Neural cell (in vitro differentiated cells): ENCODE data around the gene PAK4. TPM values are rescaled to one million over a fixed set of nuclear protein-coding genes. Genes with fewer than 3 reads are reported as not detected.

ENCODE experiments used
- H2AFZ ChIP-seq: fragments of 200-600, 300-800 bp; sonication (generic), shearing (Covaris generic); 2 replicates; pipeline ENCODE4 v1.6.0; 2014; ENCODE audit warnings: low read depth, mild to moderate bottlenecking, antibody characterized with exemption, low read length, moderate library complexity
- H3F3A ChIP-seq: fragments of 200-600 bp; shearing (Covaris generic); 2 replicates; pipeline ENCODE4 v1.6.1; 2016; ENCODE audit warnings: mild to moderate bottlenecking, moderate library complexity, mixed read lengths, antibody characterized with exemption, low read length; ENCODE audit not compliant: insufficient read depth, poor library complexity, severe bottlenecking
- H3K27ac ChIP-seq: fragments of 200-600, 300-800 bp; sonication (generic), shearing (Covaris generic); 2 replicates; pipeline ENCODE4 v1.5.1; 2014; ENCODE audit warnings: mild to moderate bottlenecking, low read length, moderate library complexity
- H3K27me3 ChIP-seq: fragments of 300-800, 200-600 bp; sonication (generic), shearing (Covaris generic); 2 replicates; pipeline ENCODE4 v1.6.0; 2014; ENCODE audit warnings: mild to moderate bottlenecking, low read depth, low read length, moderate library complexity; ENCODE audit not compliant: insufficient read depth
- H3K36me3 ChIP-seq: fragments of 300-800, 200-600 bp; sonication (generic), shearing (Covaris generic); 2 replicates; pipeline ENCODE4 v1.5.1; 2014; ENCODE audit warnings: mild to moderate bottlenecking, antibody characterized with exemption, low read length, moderate library complexity; ENCODE audit not compliant: insufficient read depth
- H3K4me2 ChIP-seq: fragments of 300-800, 200-600 bp; sonication (generic), shearing (Covaris generic); 2 replicates; pipeline ENCODE4 v1.6.0; 2014; ENCODE audit warnings: mild to moderate bottlenecking, low read length
- H3K4me3 ChIP-seq: fragments of 300-800, 200-600 bp; sonication (generic), shearing (Covaris generic); 2 replicates; pipeline ENCODE4 v1.5.1; 2014; ENCODE audit warnings: mild to moderate bottlenecking, low read length, moderate library complexity
- H3K79me2 ChIP-seq: fragments of 200-600 bp; shearing (Covaris generic); replicated peaks from 2 replicates; pipeline ENCODE4 v1.6.0; 2014; ENCODE audit warnings: mild to moderate bottlenecking, low read length, moderate library complexity; ENCODE audit not compliant: insufficient read depth
- H3K9ac ChIP-seq: fragments of 300-800, 200-600 bp; sonication (generic), shearing (Covaris generic); 2 replicates; pipeline ENCODE4 v1.6.1; 2016; ENCODE audit warnings: mild to moderate bottlenecking, low read length, mixed read lengths
- H3K9me2 ChIP-seq: fragments of 200-600 bp; shearing (Covaris generic); 2 replicates; pipeline ENCODE4 v1.6.1; 2016; ENCODE audit warnings: mild to moderate bottlenecking, low read length, mixed read lengths; ENCODE audit not compliant: insufficient read depth
- H3K9me3 ChIP-seq: fragments of 200-600, 300-800 bp; sonication (generic), shearing (Covaris generic); 2 replicates; pipeline ENCODE4 v1.6.1; 2016; ENCODE audit warnings: mild to moderate bottlenecking, mixed run types, low read length, moderate library complexity, mixed read lengths
- H4K20me1 ChIP-seq: fragments of 200-600 bp; shearing (Covaris generic); 2 replicates; pipeline ENCODE4 v1.6.1; 2016; ENCODE audit warnings: mild to moderate bottlenecking, mixed run types; ENCODE audit not compliant: insufficient read depth
- EP300 ChIP-seq: fragments of 450-650 bp; conservative IDR thresholded peaks from 2 replicates; pipeline ENCODE4 v1.6.1; 2014; ENCODE audit warnings: antibody characterized with exemption, mild to moderate bottlenecking, moderate library complexity; ENCODE audit not compliant: poor library complexity, severe bottlenecking
- EZH2 ChIP-seq: fragments of 200-600, 300-800 bp; shearing (Covaris generic), sonication (generic); IDR thresholded peaks from 2 replicates; pipeline ENCODE4 v1.6.1; 2014; ENCODE audit warnings: antibody characterized with exemption, low read length, borderline replicate concordance, mild to moderate bottlenecking; ENCODE audit not compliant: insufficient read depth, poor library complexity, severe bottlenecking
- MXI1 ChIP-seq: fragments of 450-650 bp; conservative IDR thresholded peaks from 2 replicates; pipeline ENCODE4 v1.6.1; 2014; ENCODE audit warnings: antibody characterized with exemption, mild to moderate bottlenecking; ENCODE audit not compliant: poor library complexity, severe bottlenecking
- POLR2AphosphoS5 ChIP-seq: IDR thresholded peaks from 2 replicates; pipeline ENCODE4 v1.6.1; 2012
- RAD21 ChIP-seq: fragments of 450-650 bp; conservative IDR thresholded peaks from 2 replicates; pipeline ENCODE4 v1.6.1; 2014; ENCODE audit warnings: antibody characterized with exemption, mild to moderate bottlenecking, moderate library complexity
- SMC3 ChIP-seq: fragments of 450-650 bp; conservative IDR thresholded peaks from 2 replicates; pipeline ENCODE4 v1.6.1; 2014; ENCODE audit warnings: antibody characterized with exemption, mild to moderate bottlenecking, moderate library complexity; ENCODE audit not compliant: poor library complexity
- TAF1 ChIP-seq: IDR thresholded peaks from 2 replicates; pipeline ENCODE4 v1.6.1; 2012; ENCODE audit warnings: low read depth
- polyA plus RNA-seq: library from polyadenylated mRNA; depleted of rRNA; stranded (reverse); fragments of >200 nt; gene quantifications from 2 replicates; pipeline ENCODE4 v1.2.3, GENCODE V29; 2014
- TF ChIP-seq, protein P1 (sequence below): fragments of 450-650 bp; IDR thresholded peaks from 2 replicates; pipeline ENCODE4 v1.5.1; 2014; ENCODE audit warnings: antibody characterized with exemption, mild to moderate bottlenecking, moderate library complexity; ENCODE audit not compliant: poor library complexity, severe bottlenecking
- TF ChIP-seq, protein P2 (sequence below): IDR thresholded peaks from 2 replicates; pipeline ENCODE4 v1.6.1; 2012; ENCODE audit warnings: borderline replicate concordance

The PAK4 gene
- polyA plus RNA-seq, 1 donor from 2014 or later, result 5.4 TPM

- H3K9me2 ChIP-seq, result no peaks in the 10 kb centered on the region
These were observed 10.8 kb downstream of the PAK4 start for GRCh38 chr19:39136225-39136940.

GRCh38 chr19:39137131-39137530 is 11.5 kb downstream of the PAK4 start:
- Histone ChIP-seq H3K9ac (no peak overlapping the region), H2AFZ (no peak overlapping the region), H3K27me3 (no peaks in the 10 kb centered on the region), H3K4me2 (no peak overlapping the region), H3K36me3 (no peaks in the 10 kb centered on the region), H3K79me2 (peaks cover 19% of the 10 kb centered on the region), H3K4me3 (no peak overlapping the region), H3K9me2 (no peaks in the 10 kb centered on the region), H3K9me3 (no peaks in the 10 kb centered on the region), H3K27ac (no peak overlapping the region), H3F3A (no peaks in the 10 kb centered on the region), H4K20me1 (no peaks in the 10 kb centered on the region)
- TF ChIP-seq POLR2AphosphoS5 (no peak), EP300 (no peak), RAD21 (no peak), SMC3 (no peak)

More at GRCh38 chr19:39136225-39136940, 10.8 kb downstream of the PAK4 start:
- Histone ChIP-seq H3K9ac (no peak overlapping the region), H3K4me2 (no peak overlapping the region), H3K4me3 (no peak overlapping the region), H3K9me3 (no peaks in the 10 kb centered on the region), H3K36me3 (no peaks in the 10 kb centered on the region), H4K20me1 (no peaks in the 10 kb centered on the region), H3K27ac (no peak overlapping the region), H2AFZ (no peak overlapping the region), H3K79me2 (peaks cover 19% of the 10 kb centered on the region), H3K27me3 (no peaks in the 10 kb centered on the region), H3F3A (no peaks in the 10 kb centered on the region)
- TF ChIP-seq, protein P1, sequence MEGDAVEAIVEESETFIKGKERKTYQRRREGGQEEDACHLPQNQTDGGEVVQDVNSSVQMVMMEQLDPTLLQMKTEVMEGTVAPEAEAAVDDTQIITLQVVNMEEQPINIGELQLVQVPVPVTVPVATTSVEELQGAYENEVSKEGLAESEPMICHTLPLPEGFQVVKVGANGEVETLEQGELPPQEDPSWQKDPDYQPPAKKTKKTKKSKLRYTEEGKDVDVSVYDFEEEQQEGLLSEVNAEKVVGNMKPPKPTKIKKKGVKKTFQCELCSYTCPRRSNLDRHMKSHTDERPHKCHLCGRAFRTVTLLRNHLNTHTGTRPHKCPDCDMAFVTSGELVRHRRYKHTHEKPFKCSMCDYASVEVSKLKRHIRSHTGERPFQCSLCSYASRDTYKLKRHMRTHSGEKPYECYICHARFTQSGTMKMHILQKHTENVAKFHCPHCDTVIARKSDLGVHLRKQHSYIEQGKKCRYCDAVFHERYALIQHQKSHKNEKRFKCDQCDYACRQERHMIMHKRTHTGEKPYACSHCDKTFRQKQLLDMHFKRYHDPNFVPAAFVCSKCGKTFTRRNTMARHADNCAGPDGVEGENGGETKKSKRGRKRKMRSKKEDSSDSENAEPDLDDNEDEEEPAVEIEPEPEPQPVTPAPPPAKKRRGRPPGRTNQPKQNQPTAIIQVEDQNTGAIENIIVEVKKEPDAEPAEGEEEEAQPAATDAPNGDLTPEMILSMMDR, result no peak
- TF ChIP-seq, protein P2, sequence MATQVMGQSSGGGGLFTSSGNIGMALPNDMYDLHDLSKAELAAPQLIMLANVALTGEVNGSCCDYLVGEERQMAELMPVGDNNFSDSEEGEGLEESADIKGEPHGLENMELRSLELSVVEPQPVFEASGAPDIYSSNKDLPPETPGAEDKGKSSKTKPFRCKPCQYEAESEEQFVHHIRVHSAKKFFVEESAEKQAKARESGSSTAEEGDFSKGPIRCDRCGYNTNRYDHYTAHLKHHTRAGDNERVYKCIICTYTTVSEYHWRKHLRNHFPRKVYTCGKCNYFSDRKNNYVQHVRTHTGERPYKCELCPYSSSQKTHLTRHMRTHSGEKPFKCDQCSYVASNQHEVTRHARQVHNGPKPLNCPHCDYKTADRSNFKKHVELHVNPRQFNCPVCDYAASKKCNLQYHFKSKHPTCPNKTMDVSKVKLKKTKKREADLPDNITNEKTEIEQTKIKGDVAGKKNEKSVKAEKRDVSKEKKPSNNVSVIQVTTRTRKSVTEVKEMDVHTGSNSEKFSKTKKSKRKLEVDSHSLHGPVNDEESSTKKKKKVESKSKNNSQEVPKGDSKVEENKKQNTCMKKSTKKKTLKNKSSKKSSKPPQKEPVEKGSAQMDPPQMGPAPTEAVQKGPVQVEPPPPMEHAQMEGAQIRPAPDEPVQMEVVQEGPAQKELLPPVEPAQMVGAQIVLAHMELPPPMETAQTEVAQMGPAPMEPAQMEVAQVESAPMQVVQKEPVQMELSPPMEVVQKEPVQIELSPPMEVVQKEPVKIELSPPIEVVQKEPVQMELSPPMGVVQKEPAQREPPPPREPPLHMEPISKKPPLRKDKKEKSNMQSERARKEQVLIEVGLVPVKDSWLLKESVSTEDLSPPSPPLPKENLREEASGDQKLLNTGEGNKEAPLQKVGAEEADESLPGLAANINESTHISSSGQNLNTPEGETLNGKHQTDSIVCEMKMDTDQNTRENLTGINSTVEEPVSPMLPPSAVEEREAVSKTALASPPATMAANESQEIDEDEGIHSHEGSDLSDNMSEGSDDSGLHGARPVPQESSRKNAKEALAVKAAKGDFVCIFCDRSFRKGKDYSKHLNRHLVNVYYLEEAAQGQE, result no peak
- no peak for TF ChIP-seq POLR2AphosphoS5
- TF ChIP-seq SMC3, result no peak
- TF ChIP-seq RAD21, result no peak
- no peak for TF ChIP-seq MXI1
- no peak for TF ChIP-seq EP300
- TF ChIP-seq TAF1, result no peak
- no peak for TF ChIP-seq EZH2
